Thyroid gland (tissue), 4 donors: Measurements from ENCODE around the gene TMEM198.

Experiments used
- POLR2A ChIP-seq, 2 donors: fragments of 450-650 bp; IDR thresholded peaks; one replicate each; pipeline ENCODE4 v1.6.1; 2017; ENCODE audit warnings: antibody characterized with exemption in 2 of 2, mild to moderate bottlenecking in 2 of 2, moderate library complexity in 1 of 2
- TF ChIP-seq, protein P1 (sequence below), 6 experiments: fragments of 200-600 bp in 3 of 6; fragments of 450-650 bp in 3 of 6; sonication (generic) in 3 of 6; IDR thresholded peaks; one replicate each; pipeline ENCODE4 v1.5.1; 2016 to 2019; ENCODE audit warnings: antibody characterized with exemption in 6 of 6, mild to moderate bottlenecking in 2 of 6, inconsistent platforms in 1 of 6, moderate library complexity in 1 of 6

DNA sequence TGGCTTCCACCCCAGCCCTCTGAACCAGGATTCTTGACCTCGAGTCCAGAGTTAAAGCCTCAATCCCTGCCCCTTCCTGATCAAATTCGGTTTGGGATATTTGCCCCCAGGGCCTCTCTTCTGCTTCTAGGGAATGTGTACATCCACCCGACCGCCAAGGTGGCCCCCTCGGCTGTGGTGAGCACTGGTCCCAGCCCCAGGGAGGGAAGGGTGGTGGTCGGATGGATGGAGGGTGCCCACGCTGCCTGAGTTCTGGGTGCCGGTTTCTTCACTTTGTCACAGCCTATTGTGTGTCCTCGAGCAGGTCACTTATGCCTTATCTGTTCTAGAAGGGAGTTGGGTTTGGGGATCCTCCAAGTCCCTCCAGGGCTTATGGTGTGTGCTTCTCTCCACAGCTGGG lies 38.2 kb upstream of the TMEM198 start:
- TF ChIP-seq, protein P1, sequence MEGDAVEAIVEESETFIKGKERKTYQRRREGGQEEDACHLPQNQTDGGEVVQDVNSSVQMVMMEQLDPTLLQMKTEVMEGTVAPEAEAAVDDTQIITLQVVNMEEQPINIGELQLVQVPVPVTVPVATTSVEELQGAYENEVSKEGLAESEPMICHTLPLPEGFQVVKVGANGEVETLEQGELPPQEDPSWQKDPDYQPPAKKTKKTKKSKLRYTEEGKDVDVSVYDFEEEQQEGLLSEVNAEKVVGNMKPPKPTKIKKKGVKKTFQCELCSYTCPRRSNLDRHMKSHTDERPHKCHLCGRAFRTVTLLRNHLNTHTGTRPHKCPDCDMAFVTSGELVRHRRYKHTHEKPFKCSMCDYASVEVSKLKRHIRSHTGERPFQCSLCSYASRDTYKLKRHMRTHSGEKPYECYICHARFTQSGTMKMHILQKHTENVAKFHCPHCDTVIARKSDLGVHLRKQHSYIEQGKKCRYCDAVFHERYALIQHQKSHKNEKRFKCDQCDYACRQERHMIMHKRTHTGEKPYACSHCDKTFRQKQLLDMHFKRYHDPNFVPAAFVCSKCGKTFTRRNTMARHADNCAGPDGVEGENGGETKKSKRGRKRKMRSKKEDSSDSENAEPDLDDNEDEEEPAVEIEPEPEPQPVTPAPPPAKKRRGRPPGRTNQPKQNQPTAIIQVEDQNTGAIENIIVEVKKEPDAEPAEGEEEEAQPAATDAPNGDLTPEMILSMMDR (IDR thresholded peaks at IDR 0.05), result no peak
- no peak for TF ChIP-seq POLR2A (IDR thresholded peaks at IDR 0.05)
